HG03025 (cell line): ENCODE measurements around the gene TSPOAP1.

Source experiments
- ATAC-seq: cut with Tn5 transposase; IDR thresholded peaks from one replicate; pipeline ENCODE4 v1.9.1; 2021; ENCODE audit warnings: mild to moderate bottlenecking, moderate library complexity; ENCODE audit not compliant: unreplicated experiment, low FRiP score

The TSPOAP1 gene

GRCh38 chr17:58363457-58364185 lies 35.0 kb upstream of the TSPOAP1 start:
- ATAC-seq, result no peak

- ATAC-seq, result no peak
Observed at GRCh38 chr17:58362368-58363014, 33.9 kb upstream of the TSPOAP1 start.

GRCh38 chr17:58360296-58361063 lies 31.9 kb upstream of the TSPOAP1 start:
- no peak for ATAC-seq

- no peak for ATAC-seq
Observed at GRCh38 chr17:58358408-58359172, 30.0 kb upstream of the TSPOAP1 start.

GRCh38 chr17:58357312-58358297 lies 29.0 kb upstream of the TSPOAP1 start:
- ATAC-seq, result no peak

- no peak for ATAC-seq
Observed at GRCh38 chr17:58356231-58356630, 27.6 kb upstream of the TSPOAP1 start.

GRCh38 chr17:58354541-58355216 lies 26.1 kb upstream of the TSPOAP1 start:
- ATAC-seq, result no peak

GRCh38 chr17:58353389-58353825 lies 24.8 kb upstream of the TSPOAP1 start:
- ATAC-seq, result no peak

- ATAC-seq, result no peak
Observed at GRCh38 chr17:58352596-58353388, 24.2 kb upstream of the TSPOAP1 start.

GRCh38 chr17:58351831-58352595 lies 23.4 kb upstream of the TSPOAP1 start, which contains the start of gene SUPT4H1:
SUPT4H1 (minus strand) TSS chr17:58352201; CDS start chr17:58352135, 66 bp downstream.
- ATAC-seq, result peak; percentile 75

- no peak for ATAC-seq
Observed at GRCh38 chr17:58351182-58351581, 22.6 kb upstream of the TSPOAP1 start.

GRCh38 chr17:58348038-58348437 lies 19.4 kb upstream of the TSPOAP1 start:
- ATAC-seq, result no peak

- no peak for ATAC-seq
Observed at GRCh38 chr17:58345500-58345899, 16.9 kb upstream of the TSPOAP1 start.

GRCh38 chr17:58344791-58345157 lies 16.2 kb upstream of the TSPOAP1 start:
- ATAC-seq, result peak; percentile 35

GRCh38 chr17:58344047-58344790 lies 15.6 kb upstream of the TSPOAP1 start:
- ATAC-seq, result peak; percentile 73

GRCh38 chr17:58343131-58343530 lies 14.5 kb upstream of the TSPOAP1 start:
- no peak for ATAC-seq
